Calu3 (cell line): ENCODE data around the gene MIS18BP1. TPM values are rescaled to one million over a fixed set of nuclear protein-coding genes. Genes with fewer than 3 reads are reported as not detected.
"Not testable (repeated sequence)": the region's sequence is repeated elsewhere in the genome, so short reads cannot be mapped to it uniquely, and the experiment has no call there.

Experiments used
- BruUV-seq: library from RNA; stranded (reverse); fragments of 400-500 nt; replicated peaks from 2 replicates; lab custom pipeline; 2021; lab: Mats Ljungman, UMichigan
- CTCF ChIA-PET: fragments of 300-600 bp; sonication (Branson Sonifier 250); formaldehyde crosslinking; loops from one replicate; lab custom pipeline; 2022; ENCODE audit warnings: antibody characterized with exemption; lab: Charles Lee
- DNase-seq: peaks from one replicate; pipeline ENCODE4 v3.0.0; 2022
- H3K27ac Mint-ChIP-seq: one replicate; pipeline ENCODE4 v1.8.0; 2022; ENCODE audit warnings: mixed read lengths; ENCODE audit not compliant: unreplicated experiment
- H3K27me3 Mint-ChIP-seq: one replicate; pipeline ENCODE4 v1.8.0; 2022; ENCODE audit warnings: mixed read lengths; ENCODE audit not compliant: unreplicated experiment
- H3K36me3 Mint-ChIP-seq: one replicate; pipeline ENCODE4 v1.8.0; 2022; ENCODE audit warnings: mild to moderate bottlenecking, moderate library complexity, mixed read lengths; ENCODE audit not compliant: insufficient read depth, unreplicated experiment
- H3K4me1 Mint-ChIP-seq: one replicate; pipeline ENCODE4 v1.8.0; 2022; ENCODE audit warnings: mild to moderate bottlenecking, low read depth, mixed read lengths; ENCODE audit not compliant: unreplicated experiment
- H3K4me3 Mint-ChIP-seq: one replicate; pipeline ENCODE4 v1.8.0; 2022; ENCODE audit warnings: mild to moderate bottlenecking, low read depth, moderate library complexity, mixed read lengths; ENCODE audit not compliant: unreplicated experiment
- H3K9me3 Mint-ChIP-seq: one replicate; pipeline ENCODE4 v1.8.0; 2022; ENCODE audit warnings: low read depth, mixed read lengths; ENCODE audit not compliant: unreplicated experiment
- CTCF ChIP-seq: fragments of 200-600 bp; IDR thresholded peaks from one replicate; pipeline ENCODE4 v1.8.0; 2022; ENCODE audit warnings: antibody characterized with exemption; ENCODE audit not compliant: unreplicated experiment
- intact Hi-C: fragments of 100-400 bp; cut with micrococcal nuclease; formaldehyde crosslinking; loops from one replicate; pipeline ENCODE4 v1.10.0; 2022; ENCODE audit not compliant: unreplicated experiment
- total RNA-seq: library from RNA; stranded (reverse); gene quantifications from 2 replicates; pipeline ENCODE4 v1.2.3, GENCODE V29; 2022

The MIS18BP1 gene
- total RNA-seq, 1 experiment from 2014 or later: 47.4 TPM

- no peak for TF ChIP-seq CTCF
- DNase-seq: no peak
- peaks cover 27% of the 10 kb centered on the region for H3K36me3 Mint-ChIP-seq
- no TSS peak for BruUV-seq
- H3K4me3 Mint-ChIP-seq: no peak overlapping the region
- intact Hi-C loops: no loop called here
- no peaks in the 10 kb centered on the region for H3K9me3 Mint-ChIP-seq
- no peak overlapping the region for H3K27ac Mint-ChIP-seq
- no peaks in the 10 kb centered on the region for H3K4me1 Mint-ChIP-seq
- no peaks in the 10 kb centered on the region for H3K27me3 Mint-ChIP-seq
- CTCF ChIA-PET: no interaction called here
Measured at GRCh38 chr14:45227566-45227965, 25.4 kb downstream of the MIS18BP1 start.

- no peak for TF ChIP-seq CTCF
- Mint-ChIP-seq H3K27ac (no peak overlapping the region), H3K4me3 (no peak overlapping the region), H3K4me1 (no peaks in the 10 kb centered on the region), H3K36me3 (peaks cover 20% of the 10 kb centered on the region), H3K27me3 (no peaks in the 10 kb centered on the region), H3K9me3 (no peaks in the 10 kb centered on the region)
- DNase-seq: no peak
- BruUV-seq: no TSS peak
- intact Hi-C loops: no loop called here
- CTCF ChIA-PET: no interaction called here
Measured at GRCh38 chr14:45222485-45223262, 30.3 kb downstream of the MIS18BP1 start.

GRCh38 chr14:45214341-45214740 is 38.7 kb downstream of the MIS18BP1 start:
- H3K4me3 Mint-ChIP-seq, CTCF ChIA-PET, BruUV-seq, intact Hi-C loops, H3K27me3 Mint-ChIP-seq, H3K4me1 Mint-ChIP-seq, H3K9me3 Mint-ChIP-seq, H3K27ac Mint-ChIP-seq, DNase-seq: not testable (repeated sequence)
- peaks cover 15% of the 10 kb centered on the region for H3K36me3 Mint-ChIP-seq

- CTCF ChIA-PET, H3K4me3 Mint-ChIP-seq, BruUV-seq, H3K4me1 Mint-ChIP-seq, DNase-seq, intact Hi-C loops, H3K27ac Mint-ChIP-seq, H3K9me3 Mint-ChIP-seq, H3K27me3 Mint-ChIP-seq: not testable (repeated sequence)
- peaks cover 15% of the 10 kb centered on the region for H3K36me3 Mint-ChIP-seq
Measured at GRCh38 chr14:45213716-45214115, 39.3 kb downstream of the MIS18BP1 start.

GRCh38 chr14:45212231-45212630 is 40.8 kb downstream of the MIS18BP1 start:
- intact Hi-C loops: no loop called here
- no TSS peak for BruUV-seq
- Mint-ChIP-seq H3K9me3 (no peaks in the 10 kb centered on the region), H3K36me3 (peaks cover 15% of the 10 kb centered on the region), H3K4me3 (no peak overlapping the region), H3K27me3 (no peaks in the 10 kb centered on the region), H3K27ac (no peak overlapping the region), H3K4me1 (peaks cover 7% of the 10 kb centered on the region)
- DNase-seq: no peak
- TF ChIP-seq CTCF: no peak
- CTCF ChIA-PET: no interaction called here
